ENCODE data around the gene PIK3C2G.

GRCh38 chr12:18375583-18375982 lies 114.3 kb downstream of the PIK3C2G start:
- TF ChIP-seq CTCF (IDR thresholded peaks at IDR 0.05 in 2 of 3, conservative IDR thresholded peaks at IDR 0.05 in 1 of 3; ENCODE audit: control insufficient read depth in 2 of 3, extremely low read depth in 1 of 3, insufficient read depth in 1 of 3, low read depth in 3 of 3, low read length in 3 of 3) = no peak
- TF ChIP-seq POLR2AphosphoS5 (IDR thresholded peaks at IDR 0.05; ENCODE audit: low read length) = no peak
- TF ChIP-seq PBX3 (IDR thresholded peaks at IDR 0.05; ENCODE audit: insufficient replicate concordance, low read depth, low read length) = no peak

Measured in GM12878 (cell line).